Body of pancreas (tissue), 4 donors: ENCODE results near the gene STAMBP.

Experiments used
- CTCF ChIP-seq, 7 experiments: fragments of 450-650 bp in 4 of 7; fragments of 200-600 bp in 3 of 7; sonication (generic) in 3 of 7; IDR thresholded peaks; one replicate each; pipeline ENCODE4 v1.5.1; 2016 to 2019; ENCODE audit warnings: antibody characterized with exemption in 7 of 7
- POLR2A ChIP-seq, 3 donors: fragments of 450-650 bp; IDR thresholded peaks; one replicate each; pipeline ENCODE4 v1.6.1; 2016; ENCODE audit warnings: antibody characterized with exemption in 3 of 3, mild to moderate bottlenecking in 2 of 3

- TF ChIP-seq POLR2A (IDR thresholded peaks at IDR 0.05) (no peak), CTCF (IDR thresholded peaks at IDR 0.05) (no peak)
These were observed 80.2 kb downstream of the STAMBP start for GRCh38 chr2:73908689-73909652.
